Endothelial cell (in vitro differentiated cells): ENCODE results near the gene SLC16A7. TPM values are rescaled to one million over a fixed set of nuclear protein-coding genes. Genes with fewer than 3 reads are reported as not detected.

ENCODE experiments used
- DNase-seq: peaks from one replicate; pipeline ENCODE4 v3.0.0; 2021; ENCODE audit warnings: low spot score
- H3K27ac Mint-ChIP-seq: one replicate; pipeline ENCODE4 v1.8.0; 2021; ENCODE audit warnings: mixed read lengths, inconsistent platforms; ENCODE audit not compliant: unreplicated experiment
- H3K27me3 Mint-ChIP-seq: one replicate; pipeline ENCODE4 v1.8.0; 2021; ENCODE audit warnings: mild to moderate bottlenecking, moderate library complexity, mixed read lengths, inconsistent platforms; ENCODE audit not compliant: unreplicated experiment
- H3K36me3 Mint-ChIP-seq: one replicate; pipeline ENCODE4 v1.8.0; 2021; ENCODE audit warnings: mild to moderate bottlenecking, low read depth, mixed read lengths, inconsistent platforms; ENCODE audit not compliant: unreplicated experiment
- H3K4me1 Mint-ChIP-seq: one replicate; pipeline ENCODE4 v1.8.0; 2021; ENCODE audit warnings: mild to moderate bottlenecking, mixed read lengths, inconsistent platforms; ENCODE audit not compliant: unreplicated experiment
- H3K4me3 Mint-ChIP-seq: one replicate; pipeline ENCODE4 v1.8.0; 2021; ENCODE audit warnings: mild to moderate bottlenecking, mixed read lengths, inconsistent platforms; ENCODE audit not compliant: unreplicated experiment
- H3K9me3 Mint-ChIP-seq: one replicate; pipeline ENCODE4 v1.8.0; 2021; ENCODE audit warnings: mixed read lengths, inconsistent platforms; ENCODE audit not compliant: unreplicated experiment
- CTCF ChIP-seq: fragments of 200-600 bp; sonication (generic); IDR thresholded peaks from one replicate; pipeline ENCODE4 v1.5.0; 2021; ENCODE audit warnings: antibody characterized with exemption; ENCODE audit not compliant: unreplicated experiment
- total RNA-seq: library from RNA; stranded (reverse); fragmentation: NEBNext Ultra II Directional; extraction: Animal tissue kit (Norgen Biotek cat#: 25700); gene quantifications from one replicate; pipeline ENCODE4 v1.2.1, GENCODE V29; 2021; ENCODE audit not compliant: unreplicated experiment

Gene SLC16A7
- total RNA-seq, 1 donor from 2014 or later, result 14.6 TPM

GRCh38 chr12:59629890-59630289 lies 34.1 kb downstream of the SLC16A7 start:
- no peak for DNase-seq
- H3K27ac Mint-ChIP-seq, result no peak overlapping the region
- TF ChIP-seq CTCF, result no peak
- H3K4me1 Mint-ChIP-seq, result no peaks in the 10 kb centered on the region
- no peaks in the 10 kb centered on the region for H3K9me3 Mint-ChIP-seq
- H3K27me3 Mint-ChIP-seq, result no peaks in the 10 kb centered on the region
- no peaks in the 10 kb centered on the region for H3K36me3 Mint-ChIP-seq
- no peak overlapping the region for H3K4me3 Mint-ChIP-seq

GRCh38 chr12:59632408-59632807 lies 36.6 kb downstream of the SLC16A7 start:
- Mint-ChIP-seq H3K4me3 (no peak overlapping the region), H3K9me3 (no peaks in the 10 kb centered on the region), H3K27ac (no peak overlapping the region), H3K36me3 (no peaks in the 10 kb centered on the region), H3K27me3 (no peaks in the 10 kb centered on the region), H3K4me1 (no peaks in the 10 kb centered on the region)
- DNase-seq, result no peak
- TF ChIP-seq CTCF, result no peak

GRCh38 chr12:59634254-59634653 lies 38.4 kb downstream of the SLC16A7 start:
- no peaks in the 10 kb centered on the region for H3K9me3 Mint-ChIP-seq
- H3K27me3 Mint-ChIP-seq, result no peaks in the 10 kb centered on the region
- H3K36me3 Mint-ChIP-seq, result no peaks in the 10 kb centered on the region
- H3K27ac Mint-ChIP-seq, result no peak overlapping the region
- DNase-seq, result no peak
- TF ChIP-seq CTCF, result no peak
- H3K4me1 Mint-ChIP-seq, result no peaks in the 10 kb centered on the region
- H3K4me3 Mint-ChIP-seq, result no peak overlapping the region

GRCh38 chr12:59636945-59637691 lies 41.3 kb downstream of the SLC16A7 start:
- Mint-ChIP-seq H3K27ac (no peak overlapping the region), H3K4me1 (no peaks in the 10 kb centered on the region), H3K9me3 (no peaks in the 10 kb centered on the region), H3K27me3 (no peaks in the 10 kb centered on the region), H3K4me3 (no peak overlapping the region), H3K36me3 (no peaks in the 10 kb centered on the region)
- no peak for DNase-seq
- TF ChIP-seq CTCF, result no peak

GRCh38 chr12:59637692-59638070 lies 41.9 kb downstream of the SLC16A7 start:
- no peak for TF ChIP-seq CTCF
- no peaks in the 10 kb centered on the region for H3K9me3 Mint-ChIP-seq
- H3K27ac Mint-ChIP-seq, result no peak overlapping the region
- no peaks in the 10 kb centered on the region for H3K4me1 Mint-ChIP-seq
- H3K36me3 Mint-ChIP-seq, result no peaks in the 10 kb centered on the region
- H3K4me3 Mint-ChIP-seq, result no peak overlapping the region
- DNase-seq, result no peak
- no peaks in the 10 kb centered on the region for H3K27me3 Mint-ChIP-seq
